ENCODE results near the gene TMCO4.
"Not testable (repeated sequence)": the region's sequence is repeated elsewhere in the genome, so short reads cannot be mapped to it uniquely, and the experiment has no call there.

The TMCO4 gene

GRCh38 chr1:19817160-19817559, 17.4 kb upstream of the TMCO4 start:
- Histone ChIP-seq H3K4me1 (ENCODE audit: control insufficient read depth in 1 of 2, insufficient read depth in 2 of 2, low read length in 2 of 2) (peaks cover 0 to 2% of the 10 kb centered on the region in 2 experiments), H2AK5ac (ENCODE audit: low read length) (no peak overlapping the region), H3K79me2 (ENCODE audit: control insufficient read depth, insufficient read depth, low read length, poor library complexity) (no peaks in the 10 kb centered on the region), H3K79me1 (ENCODE audit: low read length) (no peaks in the 10 kb centered on the region), H3K4me2 (ENCODE audit: low read length) (no peak overlapping the region), H2BK120ac (ENCODE audit: insufficient read depth, low read length, poor library complexity) (no peak overlapping the region), H2AFZ (ENCODE audit: insufficient read depth, low read length, poor library complexity) (no peak overlapping the region), H4K91ac (ENCODE audit: low read depth, low read length) (no peak overlapping the region), H3K27ac (ENCODE audit: low read depth, low read length) (no peak overlapping the region), H3K9me3 (ENCODE audit: insufficient read depth, low read depth, low read length) (no peaks in the 10 kb centered on the region), H2BK5ac (ENCODE audit: low read depth, low read length, poor library complexity) (no peak overlapping the region), H4K12ac (ENCODE audit: low read depth, low read length) (no peak overlapping the region), H2BK12ac (ENCODE audit: low read length) (no peak overlapping the region), H3K4ac (ENCODE audit: low read depth, low read length) (no peak overlapping the region), H3K18ac (ENCODE audit: low read length) (no peak overlapping the region), H4K8ac (ENCODE audit: low read depth, low read length) (no peak overlapping the region), H3K27me3 (ENCODE audit: insufficient read depth, low read length) (no peaks in the 10 kb centered on the region), H3K9ac (ENCODE audit: low read length) (no peak overlapping the region), H3K14ac (ENCODE audit: low read length) (no peak overlapping the region), H3K36me3 (ENCODE audit: control insufficient read depth in 1 of 2, insufficient read depth in 2 of 2, low read length in 2 of 2) (no peaks in the 10 kb centered on the region), H3K4me3 (ENCODE audit: low read depth, low read length) (no peak overlapping the region), H3K23ac (ENCODE audit: low read length) (no peak overlapping the region)
- no CpG with 5 or more reads among the region's 5 CpGs for WGBS (ENCODE audit: extremely low coverage, insufficient coverage, insufficient read length)
- DNase-seq, result no peak

GRCh38 chr1:19816737-19817086, 17.0 kb upstream of the TMCO4 start:
- H3K27me3 ChIP-seq (ENCODE audit: insufficient read depth, low read length); H4K8ac ChIP-seq (ENCODE audit: low read depth, low read length); H4K91ac ChIP-seq (ENCODE audit: low read depth, low read length); H3K27ac ChIP-seq (ENCODE audit: low read depth, low read length); H3K4me3 ChIP-seq (ENCODE audit: low read depth, low read length); H3K4me1 ChIP-seq (ENCODE audit: control insufficient read depth in 1 of 2, insufficient read depth in 2 of 2, low read length in 2 of 2); H3K23ac ChIP-seq (ENCODE audit: low read length); H3K79me2 ChIP-seq (ENCODE audit: control insufficient read depth, insufficient read depth, low read length, poor library complexity); H3K14ac ChIP-seq (ENCODE audit: low read length); H2BK5ac ChIP-seq (ENCODE audit: low read depth, low read length, poor library complexity); H2AFZ ChIP-seq (ENCODE audit: insufficient read depth, low read length, poor library complexity); H3K4me2 ChIP-seq (ENCODE audit: low read length); H3K18ac ChIP-seq (ENCODE audit: low read length); H3K36me3 ChIP-seq (ENCODE audit: control insufficient read depth in 1 of 2, insufficient read depth in 2 of 2, low read length in 2 of 2); H3K79me1 ChIP-seq (ENCODE audit: low read length); H3K4ac ChIP-seq (ENCODE audit: low read depth, low read length); H2AK5ac ChIP-seq (ENCODE audit: low read length); H4K12ac ChIP-seq (ENCODE audit: low read depth, low read length); H2BK12ac ChIP-seq (ENCODE audit: low read length); H3K9ac ChIP-seq (ENCODE audit: low read length); DNase-seq; H3K9me3 ChIP-seq (ENCODE audit: insufficient read depth, low read depth, low read length); H2BK120ac ChIP-seq (ENCODE audit: insufficient read depth, low read length, poor library complexity): not testable (repeated sequence)
- WGBS (ENCODE audit: extremely low coverage, insufficient coverage, insufficient read length), result no CpG with 5 or more reads among the region's 1 CpG

- Histone ChIP-seq H3K36me3 (ENCODE audit: control insufficient read depth in 1 of 2, insufficient read depth in 2 of 2, low read length in 2 of 2) (no peaks in the 10 kb centered on the region), H3K9ac (ENCODE audit: low read length) (no peak overlapping the region), H2AFZ (ENCODE audit: insufficient read depth, low read length, poor library complexity) (no peak overlapping the region), H4K8ac (ENCODE audit: low read depth, low read length) (no peak overlapping the region), H3K79me1 (ENCODE audit: low read length) (no peaks in the 10 kb centered on the region), H2AK5ac (ENCODE audit: low read length) (no peak overlapping the region), H3K23ac (ENCODE audit: low read length) (no peak overlapping the region), H3K27ac (ENCODE audit: low read depth, low read length) (no peak overlapping the region), H2BK12ac (ENCODE audit: low read length) (no peak overlapping the region), H2BK120ac (ENCODE audit: insufficient read depth, low read length, poor library complexity) (no peak overlapping the region), H3K9me3 (ENCODE audit: insufficient read depth, low read depth, low read length) (no peaks in the 10 kb centered on the region), H3K4me2 (ENCODE audit: low read length) (no peak overlapping the region), H3K4me1 (ENCODE audit: control insufficient read depth in 1 of 2, insufficient read depth in 2 of 2, low read length in 2 of 2) (peaks cover 0 to 2% of the 10 kb centered on the region in 2 experiments), H4K12ac (ENCODE audit: low read depth, low read length) (no peak overlapping the region), H3K14ac (ENCODE audit: low read length) (no peak overlapping the region), H3K27me3 (ENCODE audit: insufficient read depth, low read length) (no peaks in the 10 kb centered on the region), H2BK5ac (ENCODE audit: low read depth, low read length, poor library complexity) (no peak overlapping the region), H3K4me3 (ENCODE audit: low read depth, low read length) (no peak overlapping the region), H4K91ac (ENCODE audit: low read depth, low read length) (no peak overlapping the region), H3K18ac (ENCODE audit: low read length) (no peak overlapping the region), H3K4ac (ENCODE audit: low read depth, low read length) (no peak overlapping the region), H3K79me2 (ENCODE audit: control insufficient read depth, insufficient read depth, low read length, poor library complexity) (no peaks in the 10 kb centered on the region)
- WGBS (ENCODE audit: extremely low coverage, insufficient coverage, insufficient read length), result no CpG with 5 or more reads among the region's 15 CpGs
- DNase-seq, result no peak
These were observed 16.4 kb upstream of the TMCO4 start for GRCh38 chr1:19815801-19816736.

- no peaks in the 10 kb centered on the region for H3K79me2 ChIP-seq (ENCODE audit: control insufficient read depth, insufficient read depth, low read length, poor library complexity)
- no peak within 1 kb of the TSS for H3K4me3 ChIP-seq (ENCODE audit: low read depth, low read length)
- H3K9ac ChIP-seq (ENCODE audit: low read length), result no peak within 1 kb of the TSS
- no peaks in the 10 kb centered on the region for H3K9me3 ChIP-seq (ENCODE audit: insufficient read depth, low read depth, low read length)
- no peak within 1 kb of the TSS for H3K18ac ChIP-seq (ENCODE audit: low read length)
- H3K79me1 ChIP-seq (ENCODE audit: low read length), result no peaks in the 10 kb centered on the region
- no peak within 1 kb of the TSS for H2AFZ ChIP-seq (ENCODE audit: insufficient read depth, low read length, poor library complexity)
- peaks cover 0 to 2% of the 10 kb centered on the region in 2 experiments for H3K4me1 ChIP-seq (ENCODE audit: control insufficient read depth in 1 of 2, insufficient read depth in 2 of 2, low read length in 2 of 2)
- H2AK5ac ChIP-seq (ENCODE audit: low read length), result no peak within 1 kb of the TSS
- no peak within 1 kb of the TSS for H2BK12ac ChIP-seq (ENCODE audit: low read length)
- H4K8ac ChIP-seq (ENCODE audit: low read depth, low read length), result no peak within 1 kb of the TSS
- no peak within 1 kb of the TSS for H3K27ac ChIP-seq (ENCODE audit: low read depth, low read length)
- no peaks in the 10 kb centered on the region for H3K27me3 ChIP-seq (ENCODE audit: insufficient read depth, low read length)
- no peaks in the 10 kb centered on the region for H3K36me3 ChIP-seq (ENCODE audit: control insufficient read depth in 1 of 2, insufficient read depth in 2 of 2, low read length in 2 of 2)
- no peak within 1 kb of the TSS for H4K12ac ChIP-seq (ENCODE audit: low read depth, low read length)
- no peak within 1 kb of the TSS for H3K4me2 ChIP-seq (ENCODE audit: low read length)
- DNase-seq, result peak; percentile 7 to 59
- H3K14ac ChIP-seq (ENCODE audit: low read length), result no peak within 1 kb of the TSS
- WGBS (ENCODE audit: extremely low coverage, insufficient coverage, insufficient read length), result no CpG with 5 or more reads among the region's 22 CpGs
- no peak within 1 kb of the TSS for H3K23ac ChIP-seq (ENCODE audit: low read length)
- H3K4ac ChIP-seq (ENCODE audit: low read depth, low read length), result no peak within 1 kb of the TSS
- H2BK120ac ChIP-seq (ENCODE audit: insufficient read depth, low read length, poor library complexity), result no peak within 1 kb of the TSS
- H2BK5ac ChIP-seq (ENCODE audit: low read depth, low read length, poor library complexity), result no peak within 1 kb of the TSS
- no peak within 1 kb of the TSS for H4K91ac ChIP-seq (ENCODE audit: low read depth, low read length)
These were observed 15.2 kb upstream of the TMCO4 start, which contains the start of gene RNF186 for GRCh38 chr1:19814681-19815503. Gene RNF186, minus strand, starts transcription at chr1:19815283. Its CDS starts 182 bp downstream, at chr1:19815101.
